PC-9 (cell line): ENCODE results near the gene SHANK1. TPM values are rescaled to one million over a fixed set of nuclear protein-coding genes. Genes with fewer than 3 reads are reported as not detected.
"Not testable (repeated sequence)": the region's sequence is repeated elsewhere in the genome, so short reads cannot be mapped to it uniquely, and the experiment has no call there.

ENCODE experiments used
- BruUV-seq: library from RNA; stranded (reverse); fragments of 400-500 nt; replicated peaks from 2 replicates; lab custom pipeline; 2021; lab: Mats Ljungman, UMichigan
- CTCF ChIA-PET: fragments of 300-600 bp; sonication (Branson Sonifier 250); formaldehyde crosslinking; loops from one replicate; lab custom pipeline; 2022; ENCODE audit warnings: antibody characterized with exemption; lab: Charles Lee
- POLR2A ChIA-PET: fragments of 300-600 bp; sonication (Branson Sonifier 250); formaldehyde crosslinking; loops from one replicate; lab custom pipeline; 2022; ENCODE audit warnings: antibody characterized with exemption; ENCODE audit not compliant: unreplicated experiment; lab: Charles Lee
- DNase-seq, 2 experiments: peaks; one replicate each; pipeline versions ENCODE4 v3.0.0 to v3.0.0-alpha.2; 2015 to 2022; ENCODE audit warnings: mixed read lengths in 1 of 2
- H2AFZ ChIP-seq: fragments of 200-600 bp; sonication (generic); 2 replicates; pipeline ENCODE4 v1.8.1; 2017; ENCODE audit warnings: antibody characterized with exemption
- H3F3A ChIP-seq: fragments of 200-600 bp; sonication (generic); 2 replicates; pipeline ENCODE4 v1.8.1; 2017; ENCODE audit warnings: antibody characterized with exemption, mild to moderate bottlenecking, low read depth; ENCODE audit not compliant: insufficient read depth
- H3K27ac ChIP-seq: fragments of 200-600 bp; sonication (generic); 2 replicates; pipeline ENCODE4 v1.6.1; 2016; ENCODE audit warnings: mixed run types
- H3K27me3 ChIP-seq: fragments of 200-600 bp; sonication (generic); 2 replicates; pipeline ENCODE4 v1.6.1; 2016; ENCODE audit warnings: low read depth, mixed run types; ENCODE audit not compliant: insufficient read depth
- H3K36me3 ChIP-seq: fragments of 200-600 bp; sonication (generic); 2 replicates; pipeline ENCODE4 v1.6.1; 2016; ENCODE audit warnings: low read depth, mixed run types
- H3K4me1 ChIP-seq: fragments of 200-600 bp; sonication (generic); replicated peaks from 2 replicates; pipeline ENCODE4 v1.6.1; 2016; ENCODE audit warnings: mixed run types; ENCODE audit not compliant: insufficient read depth
- H3K4me2 ChIP-seq: fragments of 200-600 bp; sonication (generic); 2 replicates; pipeline ENCODE4 v1.6.1; 2017; ENCODE audit warnings: mixed run types
- H3K4me3 ChIP-seq: fragments of 200-600 bp; sonication (generic); 2 replicates; pipeline ENCODE4 v1.6.1; 2016; ENCODE audit warnings: mixed run types
- H3K79me2 ChIP-seq: fragments of 200-600 bp; sonication (generic); 2 replicates; pipeline ENCODE4 v1.6.1; 2017; ENCODE audit warnings: low read depth, mixed run types
- H3K9me2 ChIP-seq: fragments of 200-600 bp; sonication (generic); 2 replicates; pipeline ENCODE4 v1.8.1; 2017; ENCODE audit warnings: mild to moderate bottlenecking; ENCODE audit not compliant: insufficient read depth
- H3K9me3 ChIP-seq: fragments of 200-600 bp; sonication (generic); 2 replicates; pipeline ENCODE4 v1.8.1; 2016; ENCODE audit warnings: low read depth; ENCODE audit not compliant: insufficient read depth
- H4K20me1 ChIP-seq: fragments of 200-600 bp; sonication (generic); 2 replicates; pipeline ENCODE4 v1.8.1; 2017; ENCODE audit not compliant: insufficient read depth
- CTCF ChIP-seq: fragments of 200-600 bp; sonication (generic); conservative IDR thresholded peaks from 2 replicates; pipeline ENCODE4 v1.6.1; 2017; ENCODE audit warnings: mixed run types, antibody characterized with exemption, mild to moderate bottlenecking, moderate library complexity
- EZH2 ChIP-seq: fragments of 200-600 bp; sonication (generic); IDR thresholded peaks from 2 replicates; pipeline ENCODE4 v1.8.0; 2017; ENCODE audit warnings: antibody characterized with exemption, low read depth
- intact Hi-C: fragments of 100-400 bp; cut with micrococcal nuclease; formaldehyde crosslinking; loops from one replicate; pipeline ENCODE4 v1.10.0; 2022; ENCODE audit not compliant: unreplicated experiment
- total RNA-seq: library from RNA; stranded (reverse); gene quantifications from 2 replicates; pipeline ENCODE4 v1.2.3, GENCODE V29; 2021

Gene SHANK1
- total RNA-seq, 1 experiment from 2014 or later: not detected

- H3K4me3 ChIP-seq, BruUV-seq: not testable (repeated sequence)
Observed at GRCh38 chr19:50756244-50756643, 36.6 kb upstream of the SHANK1 start.

GRCh38 chr19:50753879-50754278 lies 34.3 kb upstream of the SHANK1 start:
- no peaks in the 10 kb centered on the region for H4K20me1 ChIP-seq
- intact Hi-C loops: no loop called here
- POLR2A ChIA-PET: no interaction called here
- no peak for DNase-seq
- H3K4me3 ChIP-seq: no peak overlapping the region
- BruUV-seq: no TSS peak
- no peak overlapping the region for H2AFZ ChIP-seq
- no peaks in the 10 kb centered on the region for H3K9me2 ChIP-seq
- H3K27ac ChIP-seq: no peak overlapping the region
- TF ChIP-seq EZH2: no peak
- TF ChIP-seq CTCF: no peak
- H3K79me2 ChIP-seq: no peaks in the 10 kb centered on the region
- H3F3A ChIP-seq: no peaks in the 10 kb centered on the region
- peaks cover 89% of the 10 kb centered on the region for H3K27me3 ChIP-seq
- CTCF ChIA-PET: interaction anchor here (0.7 kb wide), 1 partner anchor 309 kb away, joined by 6 read pairs; no protein-coding TSS in a partner anchor
- H3K9me3 ChIP-seq: no peaks in the 10 kb centered on the region
- H3K4me1 ChIP-seq: no peaks in the 10 kb centered on the region
- H3K36me3 ChIP-seq: no peaks in the 10 kb centered on the region
- no peak overlapping the region for H3K4me2 ChIP-seq

More at GRCh38 chr19:50756244-50756643, 36.6 kb upstream of the SHANK1 start:
- H4K20me1 ChIP-seq, intact Hi-C loops, H3K27ac ChIP-seq, H3K9me3 ChIP-seq, H2AFZ ChIP-seq, DNase-seq, H3K79me2 ChIP-seq, CTCF ChIA-PET, H3K4me2 ChIP-seq, H3K4me1 ChIP-seq, H3K9me2 ChIP-seq, POLR2A ChIA-PET, H3F3A ChIP-seq, H3K36me3 ChIP-seq: not testable (repeated sequence)
- H3K27me3 ChIP-seq: peaks cover 82% of the 10 kb centered on the region

- no peak overlapping the region for H3K27ac ChIP-seq
- H4K20me1 ChIP-seq: no peaks in the 10 kb centered on the region
- H2AFZ ChIP-seq: no peak overlapping the region
- H3K36me3 ChIP-seq: no peaks in the 10 kb centered on the region
- H3K4me1 ChIP-seq: no peaks in the 10 kb centered on the region
- no peaks in the 10 kb centered on the region for H3K9me2 ChIP-seq
- peaks cover 75% of the 10 kb centered on the region for H3K27me3 ChIP-seq
- ChIA-PET CTCF (no interaction called here), POLR2A (interaction anchor here (0.6 kb wide), 1 partner anchor 938 kb away, joined by 14 read pairs; no protein-coding TSS in a partner anchor)
- intact Hi-C loops: no loop called here
- H3K79me2 ChIP-seq: no peaks in the 10 kb centered on the region
- H3F3A ChIP-seq: no peaks in the 10 kb centered on the region
- no peaks in the 10 kb centered on the region for H3K9me3 ChIP-seq
- H3K4me3 ChIP-seq: no peak overlapping the region
- no peak for DNase-seq
- TF ChIP-seq CTCF: no peak
- TF ChIP-seq EZH2: no peak
- H3K4me2 ChIP-seq: no peak overlapping the region
- no TSS peak for BruUV-seq
Observed at GRCh38 chr19:50750010-50750409, 30.4 kb upstream of the SHANK1 start.

- TF ChIP-seq CTCF (no peak), EZH2 (no peak)
- no peaks in the 10 kb centered on the region for H3K36me3 ChIP-seq
- no peaks in the 10 kb centered on the region for H3K9me3 ChIP-seq
- H4K20me1 ChIP-seq: no peaks in the 10 kb centered on the region
- peaks cover 75% of the 10 kb centered on the region for H3K27me3 ChIP-seq
- H3K27ac ChIP-seq: no peak overlapping the region
- H3K4me2 ChIP-seq: no peak overlapping the region
- no peaks in the 10 kb centered on the region for H3K4me1 ChIP-seq
- H3F3A ChIP-seq: no peaks in the 10 kb centered on the region
- intact Hi-C loops: no loop called here
- ChIA-PET POLR2A (interaction anchor here (0.6 kb wide), 1 partner anchor 939 kb away, joined by 14 read pairs; no protein-coding TSS in a partner anchor), CTCF (no interaction called here)
- H3K79me2 ChIP-seq: no peaks in the 10 kb centered on the region
- no peak overlapping the region for H3K4me3 ChIP-seq
- no peak for DNase-seq
- no TSS peak for BruUV-seq
- no peak overlapping the region for H2AFZ ChIP-seq
- no peaks in the 10 kb centered on the region for H3K9me2 ChIP-seq
Observed at GRCh38 chr19:50749490-50749889, 29.9 kb upstream of the SHANK1 start.

- H3K4me2 ChIP-seq, H2AFZ ChIP-seq, DNase-seq, H3K4me1 ChIP-seq, H3K9me3 ChIP-seq, H3F3A ChIP-seq, POLR2A ChIA-PET, intact Hi-C loops, H4K20me1 ChIP-seq, H3K36me3 ChIP-seq, H3K27ac ChIP-seq, BruUV-seq, H3K79me2 ChIP-seq, H3K4me3 ChIP-seq, H3K9me2 ChIP-seq, CTCF ChIA-PET: not testable (repeated sequence)
- peaks cover 74% of the 10 kb centered on the region for H3K27me3 ChIP-seq
Observed at GRCh38 chr19:50747141-50747540, 27.5 kb upstream of the SHANK1 start.
